Endometrial microvascular endothelial cells (primary cell): ENCODE results near the gene DUSP22. TPM values are rescaled to one million over a fixed set of nuclear protein-coding genes. Genes with fewer than 3 reads are reported as not detected.

Experiments
- in situ Hi-C: cut with HindIII; loops from 2 replicates; pipeline ENCODE4 v1.10.0; 2017; ENCODE audit warnings: low sequenced_read_pairs, low pct_unique_long_range_greater_than_20kb; ENCODE audit errors: inconsistent ontology term
- total RNA-seq: library from RNA; depleted of rRNA; stranded (reverse); fragments of >200 nt; gene quantifications from one replicate; pipeline ENCODE4 v1.2.3, GENCODE V29; 2015; ENCODE audit errors: inconsistent ontology term

DUSP22 gene
- total RNA-seq, 1 donor from 2014 or later, result 34.2 TPM

DNA sequence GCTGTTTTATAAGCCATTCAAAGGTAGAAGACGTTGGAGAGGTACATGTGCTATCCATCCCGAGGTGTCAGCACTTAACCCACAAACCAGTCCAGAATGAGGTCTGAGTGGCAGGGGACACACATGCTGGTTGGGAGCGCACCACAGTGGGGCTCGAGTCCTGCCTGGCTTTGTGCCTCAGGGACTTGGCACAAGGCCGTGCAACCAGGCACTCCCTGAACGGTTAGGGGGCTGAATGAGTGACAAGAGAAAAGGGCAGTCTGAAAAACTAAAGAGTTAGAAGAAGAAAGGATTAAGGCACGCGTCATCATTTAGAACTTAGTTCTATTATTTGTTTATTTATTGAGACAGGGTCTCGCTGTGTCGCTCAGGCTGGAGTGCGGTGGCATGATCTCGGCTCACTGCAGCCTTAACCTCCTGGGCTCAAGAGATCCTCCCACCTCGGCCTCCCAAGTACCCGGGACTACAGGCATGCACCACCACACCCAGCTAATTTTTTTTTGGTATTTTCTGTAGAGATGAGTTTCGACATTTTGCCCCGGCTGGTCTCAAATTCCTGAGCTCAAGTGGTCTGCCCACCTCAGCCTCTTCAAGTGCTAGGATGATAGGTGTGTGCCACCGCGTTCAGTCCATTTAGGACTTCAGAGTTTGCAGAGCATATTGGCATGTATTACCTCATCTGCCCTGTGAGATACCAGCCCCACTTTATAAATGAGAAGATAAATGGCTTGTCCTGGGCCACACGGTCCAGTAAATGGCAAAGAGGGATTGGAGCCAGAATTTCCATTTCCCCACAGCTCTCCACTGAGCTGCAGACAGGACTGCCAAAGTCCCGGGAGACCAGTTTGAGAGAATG lies 51.9 kb downstream of the DUSP22 start:
- in situ Hi-C loops, result no loop called here

DNA sequence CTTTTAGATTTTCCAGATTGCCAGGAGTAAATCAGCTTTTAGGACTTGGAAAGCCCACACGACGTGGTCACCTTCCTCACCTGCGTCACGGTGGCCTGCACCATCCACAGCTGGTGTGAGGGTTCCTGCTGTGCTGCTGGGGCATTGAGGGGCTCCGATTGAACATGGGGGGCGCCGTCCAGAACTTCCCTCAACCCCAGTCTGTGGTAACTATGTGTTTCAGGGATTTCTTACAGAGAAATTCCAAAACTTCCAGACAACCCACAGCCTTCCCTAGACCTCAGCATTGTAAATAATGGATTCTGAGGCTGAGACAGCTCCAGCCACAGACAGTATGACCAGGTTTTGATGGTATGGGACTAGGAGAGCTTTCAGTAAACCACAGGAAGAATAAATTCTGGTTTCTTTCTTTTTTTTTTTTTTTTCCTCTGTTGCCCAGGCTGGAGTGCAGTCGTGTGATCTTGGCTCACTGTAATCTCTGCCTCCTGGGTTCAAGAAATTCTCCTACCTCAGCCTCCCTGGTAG lies 52.6 kb downstream of the DUSP22 start:
- in situ Hi-C loops, result no loop called here

DNA sequence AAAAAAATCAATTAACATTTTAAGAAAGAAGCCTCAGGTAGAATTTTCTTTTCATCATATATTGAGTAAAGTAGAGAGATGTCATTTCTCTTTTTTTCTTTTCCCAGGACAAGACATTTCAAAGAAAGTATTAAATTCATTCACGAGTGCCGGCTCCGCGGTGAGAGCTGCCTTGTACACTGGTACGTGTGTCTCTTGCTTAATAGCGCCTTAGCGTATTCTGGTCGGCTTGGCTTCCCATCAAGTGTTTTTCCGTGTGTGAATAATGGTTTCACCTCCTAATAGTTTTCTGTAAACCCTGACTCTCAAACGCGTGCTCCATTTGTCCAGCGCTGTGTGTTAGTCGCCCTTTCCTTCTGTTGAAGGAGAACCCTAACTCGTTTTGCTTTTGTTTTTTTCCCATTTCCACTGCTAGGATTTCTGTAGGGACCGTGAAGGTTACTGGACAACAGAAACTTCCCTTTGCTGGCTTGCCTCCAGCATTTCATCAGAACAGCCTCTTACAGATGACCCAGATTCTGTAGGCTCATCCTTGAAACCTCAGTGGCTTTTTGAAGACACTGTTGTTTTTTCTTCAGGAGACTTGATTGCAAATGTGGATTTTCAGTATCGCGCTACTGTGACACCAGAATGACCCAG lies 53.6 kb downstream of the DUSP22 start:
- in situ Hi-C loops, result no loop called here

DNA sequence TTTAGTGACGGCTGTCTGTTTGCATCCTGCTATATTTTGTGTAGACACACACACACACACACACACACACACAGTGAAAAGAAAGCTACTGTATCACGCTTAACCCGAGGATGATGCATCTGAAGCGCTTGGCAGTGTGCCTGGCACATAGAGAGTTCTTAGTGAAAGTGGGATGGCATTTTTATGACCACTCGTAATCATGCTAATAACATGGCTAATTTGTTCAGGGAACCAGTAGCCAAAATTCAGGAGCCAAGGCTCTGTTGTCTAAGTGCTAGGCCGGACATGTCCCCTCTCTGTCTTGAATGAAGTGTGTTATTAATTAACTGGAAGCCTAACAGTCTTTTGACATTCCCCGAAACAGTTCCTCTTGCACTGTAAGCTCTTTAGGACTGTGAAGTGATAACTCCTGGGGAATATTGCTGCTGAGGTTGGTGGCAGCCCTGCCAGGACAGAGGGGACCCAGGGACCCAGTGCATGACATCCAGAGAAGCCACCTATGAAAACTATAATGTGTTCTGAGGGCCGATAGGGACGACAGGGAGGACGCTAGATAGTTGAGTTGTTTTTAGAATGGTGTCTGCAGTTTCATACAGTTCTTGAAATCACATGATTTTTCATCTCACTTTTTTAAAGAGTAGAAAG lies 54.2 kb downstream of the DUSP22 start:
- in situ Hi-C loops, result no loop called here

DNA sequence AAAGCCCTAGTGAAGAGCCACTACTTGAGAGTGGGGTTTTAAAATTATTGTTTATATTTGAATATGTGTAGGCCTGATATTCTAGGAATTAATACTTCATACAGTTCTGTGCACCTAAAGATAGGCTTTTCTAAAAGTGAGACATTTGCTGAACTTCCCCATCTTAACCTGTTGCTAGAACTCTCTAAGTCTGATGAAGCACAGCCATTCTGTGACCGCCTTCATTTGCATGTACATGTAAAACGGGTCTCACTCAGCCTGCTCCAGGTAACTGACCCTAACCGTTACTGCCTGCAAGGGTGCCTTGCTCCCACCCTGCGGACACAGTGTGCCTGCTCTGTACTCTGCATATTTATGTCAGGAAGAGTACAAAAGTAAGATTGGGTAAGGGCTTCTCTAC lies 54.9 kb downstream of the DUSP22 start:
- in situ Hi-C loops, result no loop called here

DNA sequence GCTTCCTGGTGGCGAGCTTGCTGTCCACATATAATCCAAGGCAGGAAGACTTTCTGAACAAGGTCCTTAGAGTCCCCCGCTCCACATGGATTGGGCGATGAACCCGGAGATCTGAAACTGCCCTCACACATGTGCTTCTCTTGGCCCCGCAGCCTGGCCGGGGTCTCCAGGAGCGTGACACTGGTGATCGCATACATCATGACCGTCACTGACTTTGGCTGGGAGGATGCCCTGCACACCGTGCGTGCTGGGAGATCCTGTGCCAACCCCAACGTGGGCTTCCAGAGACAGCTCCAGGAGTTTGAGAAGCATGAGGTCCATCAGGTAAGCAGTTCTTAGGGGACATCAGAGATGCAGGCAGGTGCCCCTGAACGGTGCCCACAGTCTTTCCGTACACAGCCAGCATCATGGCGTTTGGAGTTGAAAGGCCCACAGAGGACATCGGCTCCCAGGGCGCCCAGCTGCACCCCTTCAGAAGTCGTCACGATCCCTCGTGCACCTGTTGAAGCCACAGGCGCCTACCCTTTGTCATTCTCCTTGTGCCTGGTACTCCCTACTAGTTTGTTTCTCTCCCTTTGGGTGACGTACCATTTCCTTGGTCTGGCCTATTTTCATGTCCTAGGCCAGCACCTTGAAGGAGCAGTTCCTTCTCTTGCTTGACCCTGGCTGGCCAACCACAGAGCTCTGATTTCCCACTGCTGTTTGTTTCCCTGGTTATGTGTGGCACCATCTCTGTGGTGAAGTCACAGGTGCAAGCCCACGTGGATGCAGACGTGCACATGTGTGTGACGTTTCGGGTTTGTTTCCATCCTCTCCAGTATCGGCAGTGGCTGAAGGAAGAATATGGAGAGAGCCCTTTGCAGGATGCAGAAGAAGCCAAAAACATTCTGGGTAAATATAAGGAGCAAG lies 55.9 kb downstream of the DUSP22 start:
- in situ Hi-C loops, result no loop called here

DNA sequence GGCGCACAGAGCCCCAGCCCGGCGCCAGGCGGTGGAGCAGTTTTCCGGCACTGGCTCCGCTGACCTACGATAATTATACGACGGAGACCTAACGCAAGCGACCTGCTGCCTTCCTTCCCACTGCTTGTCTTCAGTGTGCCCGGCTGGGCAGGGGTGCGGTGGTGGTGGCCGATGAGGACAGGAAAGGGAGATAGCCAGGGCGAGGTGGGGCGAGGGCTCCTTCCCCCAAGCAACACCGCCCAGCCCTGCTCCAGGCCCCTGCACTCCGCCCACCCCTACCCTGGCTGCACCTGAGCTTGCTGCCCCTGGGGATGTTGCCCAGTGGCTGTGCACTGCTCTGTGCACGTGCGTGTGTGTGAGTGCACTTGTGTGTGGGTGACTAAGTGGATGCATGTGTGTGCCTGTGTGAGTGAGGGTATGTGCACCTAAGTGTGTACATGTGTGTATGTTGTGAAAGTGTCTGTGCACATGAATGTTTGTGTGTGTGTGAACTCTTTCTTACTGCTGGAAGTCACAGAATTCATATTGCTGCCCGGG lies 56.6 kb downstream of the DUSP22 start:
- in situ Hi-C loops, result no loop called here

DNA sequence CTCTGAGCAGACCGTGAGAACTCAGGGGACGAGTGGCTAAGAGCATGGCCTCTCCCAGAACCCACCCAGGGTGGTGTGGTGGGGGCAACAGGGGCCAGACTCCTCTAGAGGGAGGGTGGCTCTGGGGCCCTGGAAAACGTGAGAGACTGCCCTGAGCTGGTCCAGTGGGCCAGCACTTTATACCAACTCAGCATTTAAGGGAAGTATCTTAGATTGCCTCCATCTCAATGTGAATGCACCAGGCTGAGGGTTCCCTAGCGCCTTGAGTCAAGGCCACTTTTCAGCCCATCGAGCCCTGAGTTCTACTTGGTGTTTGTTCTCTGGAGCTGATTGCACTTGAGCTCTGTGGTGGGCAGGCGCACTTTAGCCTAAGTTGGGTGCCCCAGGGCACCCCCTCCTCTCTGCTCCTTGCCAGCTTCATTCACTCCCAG lies 57.2 kb downstream of the DUSP22 start:
- in situ Hi-C loops, result no loop called here

DNA sequence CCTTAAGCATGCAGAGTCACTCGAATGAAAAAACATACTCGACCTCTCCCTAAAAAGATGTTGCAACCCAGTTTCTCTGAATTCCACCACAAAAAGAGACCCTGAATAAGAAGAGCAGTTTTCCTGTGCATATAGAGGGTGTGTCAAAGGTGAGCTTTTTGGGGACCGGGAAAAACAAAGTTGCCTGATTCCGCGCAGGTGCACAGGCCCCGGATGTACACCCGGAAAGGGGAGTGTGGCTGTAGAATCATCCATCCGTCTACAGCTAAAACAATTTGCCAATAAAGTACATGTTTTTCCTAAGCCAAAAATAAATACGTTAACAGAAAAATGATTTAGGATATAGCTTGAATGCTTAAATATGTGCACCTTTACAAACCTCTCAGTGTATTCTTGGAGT lies 58.1 kb downstream of the DUSP22 start:
- in situ Hi-C loops, result no loop called here

DNA sequence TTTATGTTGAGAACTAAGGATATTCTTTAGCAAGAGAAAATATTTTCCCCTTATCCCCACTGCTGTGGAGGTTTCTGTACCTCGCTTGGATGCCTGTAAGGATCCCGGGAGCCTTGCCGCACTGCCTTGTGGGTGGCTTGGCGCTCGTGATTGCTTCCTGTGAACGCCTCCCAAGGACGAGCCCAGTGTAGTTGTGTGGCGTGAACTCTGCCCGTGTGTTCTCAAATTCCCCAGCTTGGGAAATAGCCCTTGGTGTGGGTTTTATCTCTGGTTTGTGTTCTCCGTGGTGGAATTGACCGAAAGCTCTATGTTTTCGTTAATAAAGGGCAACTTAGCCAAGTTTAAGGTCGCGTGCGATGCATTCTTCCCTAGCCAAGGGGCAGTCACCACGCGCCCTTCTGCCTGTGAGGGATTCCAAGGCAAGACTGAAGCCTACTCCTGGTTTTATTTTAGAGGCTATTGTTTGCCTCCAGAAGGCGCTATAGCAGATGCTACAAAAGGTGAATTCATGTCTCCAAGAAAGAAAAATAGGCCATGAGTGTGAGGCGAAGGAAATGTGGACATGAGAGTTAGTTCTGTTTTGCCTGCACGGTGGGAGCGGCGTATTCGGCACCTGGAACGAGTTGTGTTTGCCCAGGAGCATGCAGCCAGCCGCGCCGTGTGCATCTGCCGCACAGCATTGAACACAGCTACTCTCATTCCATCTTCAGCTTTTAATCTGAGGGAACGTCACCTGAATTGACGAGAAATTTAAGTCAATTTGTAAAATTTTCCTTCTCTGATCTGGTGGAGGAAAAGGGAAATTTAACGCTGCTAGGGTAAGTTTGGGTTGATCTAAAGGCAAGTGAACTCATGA lies 59.0 kb downstream of the DUSP22 start:
- in situ Hi-C loops, result no loop called here

DNA sequence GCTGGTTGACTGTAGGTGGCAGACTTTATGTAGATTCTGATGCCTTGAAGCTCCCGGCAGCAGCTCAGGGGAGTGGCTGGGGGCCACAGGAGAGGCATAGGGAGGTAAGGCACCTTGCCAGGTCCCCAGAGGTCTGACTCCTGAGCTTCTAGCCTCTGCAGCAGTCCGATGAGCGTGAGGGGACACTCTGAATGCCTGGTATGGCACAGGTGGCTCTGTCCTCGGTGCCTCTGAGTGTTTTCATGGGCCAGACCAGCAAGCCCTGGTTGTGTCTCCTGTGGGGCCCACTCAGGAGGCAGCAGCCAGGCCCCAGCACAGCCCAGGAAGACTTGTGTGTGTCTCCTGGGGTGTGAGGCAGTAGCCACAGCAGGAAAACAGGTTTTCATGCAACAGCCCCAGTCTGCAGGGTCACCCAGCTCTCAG lies 59.6 kb downstream of the DUSP22 start:
- in situ Hi-C loops, result no loop called here

DNA sequence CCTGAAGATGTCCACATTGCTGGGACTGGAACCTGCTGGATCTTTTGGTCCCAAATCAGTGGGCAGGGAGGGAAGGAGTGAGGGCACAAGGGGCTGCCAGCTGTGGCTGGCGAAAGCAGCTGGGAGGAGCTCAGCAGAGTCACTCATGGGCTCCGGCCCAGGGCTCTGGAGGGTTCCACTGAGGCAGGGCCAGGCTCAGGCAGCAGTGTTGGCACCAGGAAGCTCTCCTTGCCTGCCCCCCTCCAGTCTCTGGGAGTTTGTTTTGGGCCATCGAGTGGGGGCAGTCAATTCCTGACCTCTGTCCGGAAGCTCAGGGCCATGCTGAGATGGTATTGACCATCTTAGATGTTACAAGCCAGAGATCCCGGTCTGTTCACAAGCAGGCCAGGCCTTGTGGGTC lies 60.2 kb downstream of the DUSP22 start:
- in situ Hi-C loops, result no loop called here

DNA sequence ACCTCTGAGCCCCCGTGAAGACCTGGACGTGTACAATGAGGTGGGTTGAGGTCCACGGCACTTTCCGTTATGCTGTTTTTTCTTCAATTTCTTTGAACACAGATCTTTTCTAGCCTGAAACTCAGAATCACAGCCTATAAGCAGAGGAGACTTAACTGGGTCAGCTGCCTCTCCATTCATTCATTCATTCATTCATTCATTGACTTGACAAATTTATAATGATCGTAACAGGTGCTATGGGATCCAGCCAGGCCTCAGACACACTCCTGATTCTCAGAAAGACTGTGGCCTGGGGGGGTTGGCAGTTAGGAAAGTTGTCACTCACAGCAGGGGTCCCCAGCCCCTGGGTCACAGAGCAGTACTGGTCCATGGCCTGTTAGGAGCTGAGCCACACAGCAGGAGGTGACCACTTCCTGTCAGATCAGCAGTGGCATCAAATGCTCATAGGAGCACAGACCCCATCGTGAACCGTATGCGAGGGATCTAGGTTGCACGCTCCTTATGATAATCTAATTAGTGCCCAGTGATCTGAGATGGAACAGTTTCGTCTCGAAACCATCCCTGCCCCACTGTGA lies 60.7 kb downstream of the DUSP22 start:
- in situ Hi-C loops, result no loop called here

DNA sequence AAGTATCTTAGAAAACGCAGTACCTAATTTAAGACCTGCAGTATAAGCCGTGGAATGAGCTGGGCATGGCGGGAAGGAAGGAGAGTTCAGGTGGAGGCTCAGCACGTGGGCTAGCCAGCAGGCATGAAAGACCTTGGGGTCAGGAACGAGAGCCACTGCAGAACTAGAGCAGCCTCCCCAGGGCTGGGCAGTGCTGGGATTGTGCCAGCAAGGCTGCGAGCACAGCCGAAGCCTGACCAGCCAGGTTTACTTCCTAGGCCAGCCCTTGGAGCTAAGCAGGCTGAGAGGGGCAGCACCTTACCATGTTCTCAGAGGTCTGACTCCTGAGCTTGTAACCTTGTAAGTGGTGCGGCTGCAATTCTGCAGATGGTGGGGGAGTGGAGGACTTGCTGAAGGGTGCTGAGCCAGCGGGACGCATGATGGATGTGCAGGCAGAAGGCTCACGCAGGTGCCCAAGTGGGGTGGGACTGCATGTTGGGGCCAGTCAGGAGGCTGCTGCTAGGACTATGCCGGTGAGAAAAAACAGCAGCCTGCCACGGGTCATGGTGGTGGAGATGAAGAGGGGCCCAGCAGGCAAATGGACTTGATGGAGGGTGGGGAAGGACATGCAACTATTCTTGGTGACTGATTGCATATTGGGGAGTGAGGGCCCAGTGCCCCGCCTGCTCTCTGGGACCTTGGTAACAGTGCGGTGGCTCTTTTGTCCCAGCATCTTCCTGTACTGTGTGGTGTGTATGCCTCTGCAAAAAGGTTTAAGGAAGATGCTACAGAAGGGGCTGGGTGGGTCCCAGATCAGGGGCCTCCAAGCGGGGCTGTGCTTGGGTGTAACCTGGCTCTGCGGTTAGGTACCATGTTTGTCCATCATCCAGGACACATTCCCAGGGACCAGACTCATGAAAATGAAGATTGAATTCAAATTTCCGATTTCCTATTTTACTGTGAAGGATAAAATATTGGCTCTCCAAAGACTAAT lies 61.6 kb downstream of the DUSP22 start:
- in situ Hi-C loops, result no loop called here

DNA sequence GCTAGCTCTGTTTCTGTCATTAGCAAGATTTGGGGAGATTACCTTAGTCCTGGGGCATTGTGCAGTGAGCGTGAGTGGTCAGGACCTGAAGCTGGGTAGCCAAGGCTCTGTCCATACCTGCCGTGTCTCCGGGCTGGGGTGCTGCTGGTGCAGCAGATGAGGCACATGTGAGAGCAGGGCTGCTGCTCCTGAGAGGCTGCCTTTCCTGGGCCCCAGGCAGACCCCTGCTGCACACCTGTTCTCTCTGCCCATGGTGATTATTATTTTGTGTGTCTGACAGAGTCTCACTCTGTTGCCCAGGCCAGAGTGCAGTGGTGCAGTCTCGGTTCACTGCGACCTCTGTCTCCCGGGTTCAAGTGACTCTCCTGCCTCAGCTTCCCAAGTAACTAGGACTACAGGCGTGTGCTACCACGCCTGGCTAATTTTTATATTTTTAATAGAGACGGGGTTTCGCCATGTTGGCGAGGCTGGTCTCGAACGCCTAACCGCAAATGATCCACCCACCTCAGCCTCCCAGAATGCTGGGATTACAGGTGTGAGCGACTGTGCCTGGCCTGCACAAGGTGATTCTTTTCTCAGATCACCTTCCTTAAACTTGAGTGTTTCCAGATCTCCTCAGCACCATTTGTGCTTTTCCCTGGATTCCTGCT lies 62.5 kb downstream of the DUSP22 start:
- in situ Hi-C loops, result no loop called here
